Measurements from ENCODE around the gene RIF1.
"Not testable (repeated sequence)": the region's sequence is repeated elsewhere in the genome, so short reads cannot be mapped to it uniquely, and the experiment has no call there.

RIF1 gene

GRCh38 chr2:151417650-151418049 lies 7.9 kb downstream of the RIF1 start:
- no peak for DNase-seq (ENCODE audit: low spot score)

DNA sequence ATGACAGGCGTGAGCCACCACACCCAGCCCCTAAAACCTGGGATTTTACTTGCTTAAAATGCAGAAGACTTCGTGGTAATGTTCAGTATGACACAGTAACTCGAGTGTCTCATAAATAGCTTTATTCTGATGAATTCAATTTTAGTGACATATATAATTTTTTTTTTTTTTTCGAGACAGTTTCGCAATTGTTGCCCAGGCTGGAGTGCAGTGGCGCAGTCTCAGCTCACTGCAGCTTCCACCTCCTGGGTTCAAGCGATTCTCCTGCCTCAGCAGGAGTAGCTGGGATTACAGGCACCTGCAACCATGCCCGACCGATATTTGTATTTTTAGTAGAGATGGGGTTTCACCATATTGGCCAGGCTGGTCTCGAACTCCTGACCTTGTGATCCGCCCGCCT lies 12.0 kb downstream of the RIF1 start:
- not testable (repeated sequence) for DNase-seq (ENCODE audit: low spot score)

DNA sequence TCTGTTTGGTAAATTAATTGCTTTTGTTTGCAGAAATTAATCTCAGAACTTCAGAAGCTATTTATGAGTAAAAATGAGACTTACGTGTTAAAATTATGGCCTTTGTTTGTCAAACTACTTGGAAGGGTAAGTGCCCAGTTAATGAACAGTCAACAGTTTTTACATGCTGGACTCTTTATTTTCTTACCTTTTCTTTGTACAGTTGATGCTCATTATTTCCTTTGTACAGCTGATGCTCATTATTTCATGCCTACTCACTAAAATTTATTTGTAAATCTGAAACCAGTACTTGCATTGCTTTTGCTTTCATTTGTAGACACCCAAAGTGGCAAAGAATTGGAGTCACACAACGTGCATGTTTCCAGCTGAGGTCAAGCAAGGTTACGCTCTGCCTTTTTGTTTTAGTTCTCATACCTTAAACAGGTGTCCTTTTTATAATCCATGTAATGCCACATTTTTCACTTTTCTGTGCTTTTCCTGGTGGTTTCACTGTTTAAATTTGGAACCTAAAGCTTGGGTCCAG lies 13.3 kb downstream of the RIF1 start:
- DNase-seq (ENCODE audit: low spot score): no peak

- no peak for DNase-seq (ENCODE audit: low spot score)
These were observed 14.1 kb downstream of the RIF1 start for GRCh38 chr2:151423760-151424159.

DNA sequence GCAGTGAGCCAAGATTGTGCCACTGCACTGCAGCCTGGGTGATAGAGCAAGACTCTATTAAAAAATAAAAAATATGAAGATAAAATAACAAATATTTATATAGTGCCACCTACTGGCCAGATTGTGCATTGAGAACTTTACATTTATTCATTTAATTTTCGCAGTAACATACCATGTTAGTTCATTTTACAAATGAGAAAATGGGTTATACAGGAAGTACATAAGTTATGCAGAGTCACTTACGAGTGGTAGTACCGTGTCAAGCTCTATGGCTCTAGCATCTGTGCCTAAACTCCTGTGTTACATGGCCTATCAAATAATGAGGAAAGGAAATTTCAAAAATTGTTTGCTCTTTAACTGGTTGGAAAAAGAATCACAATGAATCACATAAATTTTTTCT lies 27.9 kb downstream of the RIF1 start:
- DNase-seq (ENCODE audit: low spot score): no peak

GRCh38 chr2:151438506-151438905 lies 28.8 kb downstream of the RIF1 start:
- no peak for DNase-seq (ENCODE audit: low spot score)

DNA sequence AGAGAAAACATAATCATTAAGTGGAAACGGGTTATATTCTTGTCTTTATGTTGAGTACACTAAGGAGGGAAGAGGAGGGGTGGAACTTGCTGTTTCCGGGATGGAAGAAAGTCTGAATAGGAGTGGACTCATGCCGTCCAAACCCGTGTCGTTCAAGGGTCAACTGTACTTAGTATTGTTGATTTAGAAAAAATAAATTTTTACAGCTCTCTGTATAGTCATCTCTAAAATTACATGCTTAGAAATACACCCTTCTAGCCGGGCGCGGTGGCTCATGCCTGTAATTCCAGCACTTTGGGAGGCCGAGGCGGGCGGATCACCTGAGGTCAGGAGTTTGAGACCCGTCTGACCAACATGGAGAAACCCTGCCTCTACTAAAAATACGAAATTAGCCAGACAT lies 29.4 kb downstream of the RIF1 start:
- no peak for DNase-seq (ENCODE audit: low spot score)

DNA sequence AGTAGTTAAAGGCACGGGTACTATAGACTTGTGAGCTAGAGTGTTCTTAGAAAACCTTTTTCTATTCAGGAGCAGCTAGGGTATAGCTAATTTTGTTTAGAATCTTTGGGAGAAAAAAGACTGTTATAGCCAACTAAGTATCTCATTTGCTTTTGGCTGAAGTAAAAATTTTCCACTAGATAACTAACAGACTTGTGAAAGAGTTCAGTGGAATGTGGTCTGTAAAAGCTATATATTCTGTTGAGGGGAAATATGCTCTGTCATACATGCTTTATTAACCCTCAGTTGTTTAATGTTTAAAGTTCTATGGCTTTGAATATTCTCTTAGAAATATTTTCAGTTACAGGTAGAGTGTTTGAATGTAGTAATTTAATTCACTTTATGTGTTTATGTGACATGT lies 49.7 kb downstream of the RIF1 start:
- no peak for DNase-seq (ENCODE audit: low spot score)

DNA sequence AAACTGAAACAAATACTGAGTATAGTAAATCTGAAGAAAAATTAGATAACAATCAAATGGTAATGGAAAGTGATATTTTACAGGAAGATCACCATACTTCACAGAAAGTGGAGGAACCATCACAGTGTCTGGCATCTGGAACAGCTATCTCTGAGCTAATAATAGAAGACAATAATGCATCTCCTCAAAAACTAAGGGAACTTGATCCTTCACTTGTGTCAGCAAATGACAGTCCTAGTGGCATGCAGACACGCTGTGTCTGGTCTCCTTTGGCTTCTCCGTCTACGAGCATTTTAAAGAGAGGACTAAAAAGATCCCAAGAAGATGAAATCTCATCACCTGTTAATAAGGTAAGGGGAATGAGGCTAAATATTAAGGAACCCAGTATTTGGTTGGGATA lies 56.1 kb downstream of the RIF1 start:
- DNase-seq (ENCODE audit: low spot score): no peak

GRCh38 chr2:151470556-151470955 lies 60.9 kb downstream of the RIF1 start:
- no peak for DNase-seq (ENCODE audit: low spot score)

DNA sequence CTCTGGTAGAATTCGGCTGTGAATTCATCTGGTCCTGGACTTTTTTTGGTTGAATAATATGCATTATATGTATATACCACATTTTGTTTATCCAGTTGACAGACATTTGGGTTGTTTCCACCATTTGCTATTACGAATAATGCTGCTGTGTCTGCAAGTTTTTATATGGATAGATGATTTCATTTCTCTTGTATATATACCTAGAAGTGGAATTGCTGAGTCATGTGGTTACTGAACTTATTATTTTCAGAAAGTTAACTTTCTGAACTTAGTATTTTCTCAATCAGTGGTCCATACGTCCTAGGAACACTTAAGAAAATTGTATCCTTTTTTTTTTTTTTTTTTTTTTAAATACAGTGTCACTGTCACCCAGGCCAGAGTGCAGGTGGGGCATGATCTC lies 63.3 kb downstream of the RIF1 start:
- no peak for DNase-seq (ENCODE audit: low spot score)

GRCh38 chr2:151475071-151475470 lies 65.4 kb downstream of the RIF1 start:
- no peak for DNase-seq (ENCODE audit: low spot score)

DNA sequence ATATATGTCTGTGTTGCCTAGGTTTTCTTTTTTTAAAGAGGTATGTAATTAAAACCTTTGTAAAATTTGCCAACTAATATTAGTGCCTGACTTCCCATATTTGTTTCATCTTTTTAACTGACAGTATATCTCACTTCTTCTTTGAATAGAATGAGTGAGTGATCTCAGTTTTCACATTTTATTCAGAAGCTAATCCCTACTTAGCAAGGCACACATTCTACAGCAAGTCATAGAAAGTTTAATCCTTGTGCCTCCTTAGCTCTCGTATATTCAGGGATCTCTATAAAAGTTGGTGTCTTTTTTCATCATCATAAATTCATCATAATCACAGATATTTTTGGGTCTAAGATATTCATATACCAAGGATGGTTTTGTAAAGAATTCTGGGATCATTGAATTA lies 66.6 kb downstream of the RIF1 start:
- no peak for DNase-seq (ENCODE audit: low spot score)

GRCh38 chr2:151478011-151478410 lies 68.3 kb downstream of the RIF1 start:
- no peak for DNase-seq (ENCODE audit: low spot score)

DNA sequence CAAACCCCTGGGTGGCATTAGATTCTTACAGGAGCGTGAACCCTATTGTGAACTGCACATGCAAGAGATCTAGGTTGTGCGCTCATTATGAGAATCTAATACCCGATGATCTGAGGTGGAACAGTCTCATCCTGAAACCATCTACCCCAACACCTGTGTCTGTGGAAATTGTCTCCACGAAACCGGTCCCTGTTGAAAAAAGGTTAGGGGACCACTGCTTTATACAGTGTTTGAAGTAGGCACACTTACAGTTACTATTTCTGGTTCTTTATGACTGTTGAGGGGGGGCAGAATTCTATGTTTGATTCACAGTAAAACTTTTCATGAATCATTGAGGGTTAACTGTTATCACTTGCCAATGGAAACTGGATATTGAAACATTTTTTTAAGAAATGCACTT lies 72.0 kb downstream of the RIF1 start:
- no peak for DNase-seq (ENCODE audit: low spot score)

- DNase-seq (ENCODE audit: low spot score): no peak
These were observed 72.5 kb downstream of the RIF1 start for GRCh38 chr2:151482171-151482725.

- no peak for DNase-seq (ENCODE audit: low spot score)
These were observed 73.8 kb downstream of the RIF1 start for GRCh38 chr2:151483546-151483945.

- no peak for DNase-seq (ENCODE audit: low spot score)
These were observed 74.4 kb downstream of the RIF1 start for GRCh38 chr2:151484100-151484499.

GRCh38 chr2:151486053-151486452 lies 76.4 kb downstream of the RIF1 start:
- no peak for DNase-seq (ENCODE audit: low spot score)

- DNase-seq (ENCODE audit: low spot score): no peak
These were observed 80.6 kb downstream of the RIF1 start for GRCh38 chr2:151490276-151490675.

DNA sequence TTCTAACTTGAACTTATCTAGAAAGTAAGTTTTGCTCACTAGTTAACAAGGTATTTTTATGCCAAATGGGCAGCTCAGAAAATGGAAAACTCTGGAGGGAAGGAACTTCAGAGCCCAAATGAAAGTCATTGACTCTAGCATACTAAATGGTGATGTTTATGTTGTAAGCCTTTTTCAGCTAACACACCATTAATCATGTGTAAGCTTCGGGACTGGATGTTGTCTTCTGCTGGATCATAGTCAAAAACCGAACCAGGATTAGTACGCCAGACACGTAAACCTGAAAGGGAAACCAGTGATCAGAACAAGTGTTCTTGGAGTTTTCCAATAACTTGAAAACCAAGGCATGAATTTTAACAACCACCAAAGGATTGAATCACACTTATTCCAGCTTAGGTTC lies 81.8 kb downstream of the RIF1 start:
- no peak for DNase-seq (ENCODE audit: low spot score)

DNA sequence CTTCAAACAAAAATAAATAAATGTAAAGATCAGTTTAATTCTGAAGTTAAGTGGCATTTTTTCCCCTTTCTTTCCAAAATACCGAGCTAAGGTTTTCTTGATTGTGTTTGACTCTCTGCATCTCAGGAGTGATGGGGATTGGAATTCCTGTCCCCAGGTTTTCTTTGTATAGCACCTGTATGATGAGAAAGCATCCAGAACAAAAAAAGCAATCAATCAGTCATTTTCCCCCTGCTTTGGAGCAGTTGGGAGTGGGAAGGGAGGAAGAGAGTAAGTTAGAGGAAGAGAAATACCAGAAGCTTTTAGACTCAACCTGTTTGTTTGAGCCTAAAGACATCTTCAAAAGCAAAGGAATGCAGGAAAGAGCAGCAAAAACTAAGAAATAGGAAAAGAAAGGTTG lies 88.5 kb downstream of the RIF1 start:
- no peak for DNase-seq (ENCODE audit: low spot score)

DNA sequence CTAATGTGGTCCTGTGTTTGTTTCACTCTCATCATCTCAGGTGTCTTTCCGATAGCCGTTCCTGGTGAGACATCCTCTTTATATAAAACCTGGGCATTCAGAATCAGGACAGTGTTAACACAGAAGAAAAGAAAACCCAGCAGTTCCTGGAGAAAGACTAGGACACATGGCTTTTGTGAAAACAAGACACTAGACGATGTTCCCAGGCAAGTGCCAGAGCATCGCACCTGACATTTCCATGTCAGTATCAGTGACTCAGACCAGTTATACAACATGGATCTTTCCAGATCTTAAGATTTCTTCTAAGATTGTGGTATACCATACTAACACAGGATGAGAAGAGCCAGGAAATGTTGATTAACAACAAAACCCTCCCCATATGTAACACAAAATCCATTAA lies 96.5 kb downstream of the RIF1 start:
- no peak for DNase-seq (ENCODE audit: low spot score)

- no peak for DNase-seq (ENCODE audit: low spot score)
These were observed 98.8 kb downstream of the RIF1 start for GRCh38 chr2:151508519-151508918.

GRCh38 chr2:151518802-151519201 lies 109.1 kb downstream of the RIF1 start:
- no peak for DNase-seq (ENCODE audit: low spot score)

Measured in cerebellar cortex (tissue), 1 donor.